Heart left ventricle (tissue), 13 donors: ENCODE results near the gene CLN6.

ENCODE experiments used
- POLR2A ChIP-seq, 2 donors: fragments of 450-650 bp; IDR thresholded peaks; one replicate each; pipeline ENCODE4 v1.6.1; 2017; ENCODE audit warnings: antibody characterized with exemption in 2 of 2, mild to moderate bottlenecking in 2 of 2, moderate library complexity in 2 of 2
- TF ChIP-seq, protein P1 (sequence below), 12 donors: fragments of 200-600 bp; sonication (generic) in 4 of 12; IDR thresholded peaks; one replicate each; pipeline versions ENCODE4 v1.5.0 to v1.8.0; 2018 to 2022; ENCODE audit warnings: antibody characterized with exemption in 12 of 12, mild to moderate bottlenecking in 5 of 12
- donor health status: ischemic (EF 13 %, LVEDD 7.1; RV severe dilation, severe dysfunction).
- donor health status: DM: no; HTN: yes; CAD: no.
- donor health status: DM: no; HTN: no; CAD: no.
- donor health status: ischemic (EF 25% LVEDD 6.9; RV normal size, moderate dysfunction).
- donor health status: ischemic (EF 25% LVEDD 5.7; RV mildly dilated, moderate dysfunction).
- donor health status: ischemic (EF 35%, LVEDD 5.7; RV mildly dilated, moderate dysfunction).
- donor health status: nonischemic (EF 11% LVEDD 7.7; RV severe dilation, severe dysfunction).
- donor health status: DM: yes; HTN: yes; CAD: no.
- donor health status: PGD.
- donor health status: ischemic (EF 29% LVEDD 5.4; RV normal size, mild dysfunction).
- donor health status: nonischemic (EF 23%, LVEDD 6.1; RV moderate dilation, normal function).

DNA sequence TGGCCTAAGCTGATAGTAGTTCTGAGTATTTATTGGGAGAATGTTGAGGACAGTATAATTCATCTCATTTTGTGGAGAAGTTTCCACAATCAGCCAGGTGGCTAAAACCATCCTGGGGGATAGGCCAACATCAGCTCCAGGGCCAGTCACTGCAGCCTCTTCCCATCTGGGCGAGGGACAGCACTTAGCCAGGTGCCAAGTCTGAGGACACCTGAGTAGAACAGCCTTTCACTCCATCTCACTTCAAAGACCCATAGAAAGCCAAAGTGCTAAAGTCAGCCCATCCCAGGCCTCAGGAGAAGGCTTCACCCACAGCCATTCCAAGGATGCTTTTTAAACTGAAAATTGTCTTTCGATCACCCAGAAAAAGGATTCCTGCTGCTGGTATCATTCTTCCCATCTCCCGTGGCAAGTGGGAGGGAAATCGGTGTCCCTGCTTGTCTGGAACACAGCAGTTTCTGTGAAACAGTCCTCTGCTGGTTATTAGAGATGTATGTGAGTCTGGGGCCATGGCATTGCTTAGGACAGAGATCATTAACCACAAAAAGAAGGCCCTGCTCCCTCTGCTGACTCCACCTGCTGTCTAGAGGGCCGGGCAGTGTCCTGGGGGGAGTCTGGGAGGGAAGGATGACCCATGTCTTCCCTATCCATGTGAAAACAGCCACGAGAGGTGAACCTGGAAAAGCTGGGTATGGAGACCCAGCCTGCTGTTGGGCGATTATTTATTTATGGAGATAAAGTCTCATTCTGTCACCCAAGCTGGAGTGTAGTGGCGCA, 34.0 kb downstream of the CLN6 start:
- TF ChIP-seq, protein P1, sequence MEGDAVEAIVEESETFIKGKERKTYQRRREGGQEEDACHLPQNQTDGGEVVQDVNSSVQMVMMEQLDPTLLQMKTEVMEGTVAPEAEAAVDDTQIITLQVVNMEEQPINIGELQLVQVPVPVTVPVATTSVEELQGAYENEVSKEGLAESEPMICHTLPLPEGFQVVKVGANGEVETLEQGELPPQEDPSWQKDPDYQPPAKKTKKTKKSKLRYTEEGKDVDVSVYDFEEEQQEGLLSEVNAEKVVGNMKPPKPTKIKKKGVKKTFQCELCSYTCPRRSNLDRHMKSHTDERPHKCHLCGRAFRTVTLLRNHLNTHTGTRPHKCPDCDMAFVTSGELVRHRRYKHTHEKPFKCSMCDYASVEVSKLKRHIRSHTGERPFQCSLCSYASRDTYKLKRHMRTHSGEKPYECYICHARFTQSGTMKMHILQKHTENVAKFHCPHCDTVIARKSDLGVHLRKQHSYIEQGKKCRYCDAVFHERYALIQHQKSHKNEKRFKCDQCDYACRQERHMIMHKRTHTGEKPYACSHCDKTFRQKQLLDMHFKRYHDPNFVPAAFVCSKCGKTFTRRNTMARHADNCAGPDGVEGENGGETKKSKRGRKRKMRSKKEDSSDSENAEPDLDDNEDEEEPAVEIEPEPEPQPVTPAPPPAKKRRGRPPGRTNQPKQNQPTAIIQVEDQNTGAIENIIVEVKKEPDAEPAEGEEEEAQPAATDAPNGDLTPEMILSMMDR (IDR thresholded peaks at IDR 0.05) = no peak
- TF ChIP-seq POLR2A (IDR thresholded peaks at IDR 0.05) = no peak
